HepG2 (cell line): ENCODE data around the gene IQSEC1. TPM values are rescaled to one million over a fixed set of nuclear protein-coding genes. Genes with fewer than 3 reads are reported as not detected.

ENCODE experiments used
- ATAC-seq: fragments of 200-7000 bp; cut with Tn5 transposase; 3 replicates; pipeline ENCODE4 v1.9.1; 2020; ENCODE audit warnings: mild to moderate bottlenecking, moderate library complexity
- BruUV-seq: library from RNA; stranded (reverse); fragments of 400-500 nt; replicated peaks from 2 replicates; lab custom pipeline; 2021; lab: Mats Ljungman, UMichigan
- CTCF ChIA-PET: fragments of 300-600 bp; formaldehyde crosslinking; extraction: SDS; loops from one replicate; lab custom pipeline; 2021; ENCODE audit warnings: low total read pairs, inconsistent platforms, low intra/inter-chr PET ratio; lab: Yijun Ruan, JAX
- POLR2A ChIA-PET: fragments of 350-600 bp; sonication (Branson Sonifier 250); formaldehyde crosslinking; loops from one replicate; lab custom pipeline; 2020; ENCODE audit warnings: antibody characterized with exemption, inconsistent platforms; lab: Yijun Ruan, JAX
- DNase-seq: peaks from one replicate; pipeline ENCODE4 v3.0.0-alpha.2; 2015; ENCODE audit warnings: low spot score
- FAIRE-seq: peaks from 3 replicates; lab custom pipeline; 2011; peaks lifted over from hg19 to GRCh38; lab: Jason Lieb, UNC
- H2AFZ ChIP-seq: one replicate; pipeline ENCODE4 v1.6.1; 2011; ENCODE audit warnings: low read length, inconsistent platforms
- H3K27ac ChIP-seq: fragments of 300-600 bp; 3 replicates; pipeline ENCODE4 v1.8.0; 2011; ENCODE audit warnings: mixed run types, mild to moderate bottlenecking, mixed read lengths, low read length, inconsistent platforms; ENCODE audit not compliant: insufficient read depth; ENCODE audit errors: extremely low read length
- H3K27me3 ChIP-seq, 2 experiments: fragments of 200-600 bp in 1 of 2; 2 replicates in 1 of 2; 3 replicates in 1 of 2; pipeline versions ENCODE4 v1.6.0 to v1.8.0; 2011; ENCODE audit warnings: low read length in 2 of 2, mild to moderate bottlenecking in 2 of 2, moderate library complexity in 2 of 2, inconsistent platforms in 1 of 2; ENCODE audit not compliant: insufficient read depth in 2 of 2, control insufficient read depth in 1 of 2
- H3K36me3 ChIP-seq, 2 experiments: fragments of 200-600 bp in 1 of 2; replicated peaks in 1 of 2; 2 replicates in 1 of 2; 3 replicates in 1 of 2; pipeline versions ENCODE4 v1.5.1 to v1.8.0; 2011; ENCODE audit warnings: low read length in 2 of 2, inconsistent platforms in 1 of 2; ENCODE audit not compliant: insufficient read depth in 2 of 2, control insufficient read depth in 1 of 2
- H3K4me1 ChIP-seq: 2 replicates; pipeline ENCODE4 v1.5.1; 2012; ENCODE audit warnings: low read length, inconsistent platforms; ENCODE audit not compliant: insufficient read depth
- H3K4me2 ChIP-seq: 2 replicates; pipeline ENCODE4 v1.6.0; 2011; ENCODE audit warnings: low read depth, low read length, inconsistent platforms
- H3K4me3 ChIP-seq, 3 experiments: fragments of 200-600 bp in 1 of 3; sonication (generic), shearing (Covaris generic) in 1 of 3; replicated peaks in 1 of 3; 2 replicates each; pipeline ENCODE4 v1.5.1; 2011 to 2016; ENCODE audit warnings: low read length in 3 of 3, inconsistent platforms in 2 of 3, low read depth in 2 of 3, mild to moderate bottlenecking in 2 of 3, control low read depth in 1 of 3, mixed read lengths in 1 of 3; ENCODE audit not compliant: insufficient read depth in 1 of 3
- H3K79me2 ChIP-seq: one replicate; pipeline ENCODE4 v1.6.1; 2011; ENCODE audit warnings: low read length, inconsistent platforms; ENCODE audit not compliant: insufficient read depth
- H3K9ac ChIP-seq: 2 replicates; pipeline ENCODE4 v1.6.0; 2011; ENCODE audit warnings: mild to moderate bottlenecking, low read depth, low read length, inconsistent platforms; ENCODE audit not compliant: insufficient read depth
- H3K9me3 ChIP-seq: 2 replicates; pipeline ENCODE4 v1.5.1; 2012; ENCODE audit warnings: mild to moderate bottlenecking, low read length
- H4K20me1 ChIP-seq: 2 replicates; pipeline ENCODE4 v1.6.0; 2011; ENCODE audit warnings: inconsistent platforms, mild to moderate bottlenecking, low read length, moderate library complexity; ENCODE audit not compliant: insufficient read depth
- FOSL2 ChIP-seq: sonication (generic); formaldehyde crosslinking; IDR thresholded peaks from 2 replicates; pipeline ENCODE4 v1.4.0; 2020; ENCODE audit warnings: missing genetic modification reagents
- GLMP ChIP-seq: sonication (generic); formaldehyde crosslinking; IDR thresholded peaks from 2 replicates; pipeline ENCODE4 v1.9.0; 2021; ENCODE audit warnings: missing genetic modification reagents, mild to moderate bottlenecking, borderline replicate concordance
- HDAC1 ChIP-seq: sonication (generic); formaldehyde crosslinking; IDR thresholded peaks from 2 replicates; pipeline ENCODE4 v1.5.1; 2020; ENCODE audit warnings: mild to moderate bottlenecking, missing genetic modification reagents
- PAX8 ChIP-seq: sonication (generic); formaldehyde crosslinking; IDR thresholded peaks from 2 replicates; pipeline ENCODE4 v1.8.0; 2022; ENCODE audit warnings: mild to moderate bottlenecking, missing genetic modification reagents, borderline replicate concordance
- PHF20 ChIP-seq: sonication (generic); formaldehyde crosslinking; IDR thresholded peaks from 2 replicates; pipeline ENCODE4 v1.5.0; 2020; ENCODE audit warnings: mild to moderate bottlenecking, missing genetic modification reagents
- TCF12 ChIP-seq, 2 experiments: fragments of 450-650 bp in 1 of 2; sonication (generic) in 1 of 2; formaldehyde crosslinking in 1 of 2; IDR thresholded peaks; 2 replicates each; pipeline versions ENCODE4 v1.6.1 to v1.8.0; 2017 to 2022; ENCODE audit warnings: antibody characterized with exemption in 1 of 2, mild to moderate bottlenecking in 1 of 2, missing genetic modification reagents in 1 of 2, moderate library complexity in 1 of 2
- ZFP41 ChIP-seq: sonication (generic); formaldehyde crosslinking; IDR thresholded peaks from 2 replicates; pipeline ENCODE4 v1.4.0; 2020; ENCODE audit warnings: mild to moderate bottlenecking, missing genetic modification reagents, borderline replicate concordance
- ZMYM3 ChIP-seq: sonication (generic); formaldehyde crosslinking; IDR thresholded peaks from 2 replicates; pipeline ENCODE4 v1.5.1; 2020; ENCODE audit warnings: mild to moderate bottlenecking, missing genetic modification reagents
- ZNF7 ChIP-seq: IDR thresholded peaks from 2 replicates; pipeline ENCODE4 v1.6.1; 2016; ENCODE audit warnings: missing biosample characterization, missing genetic modification reagents
- WGBS: methylation state at CpG from one replicate; pipeline ENCODE4 v1.1.6; 2017; ENCODE audit warnings: low lambda C conversion rate; 5-methylcytosine and 5-hydroxymethylcytosine counted together
- in situ Hi-C: cut with HindIII; loops from 2 replicates; pipeline ENCODE4 v1.10.0; 2017; ENCODE audit warnings: low pct_unique_long_range_greater_than_20kb; ENCODE audit not compliant: extremely low pct_ligation_motif_present
- intact Hi-C: fragments of 100-400 bp; cut with micrococcal nuclease; formaldehyde crosslinking; loops from one replicate; pipeline ENCODE4 v1.10.0; 2022; ENCODE audit not compliant: unreplicated experiment
- polyA plus RNA-seq, 8 experiments: library from polyadenylated mRNA; depleted of rRNA in 3 of 8; stranded (reverse) in 7 of 8; unstranded in 1 of 8; fragments of >200 nt; fragmentation: Illumina TruSeq in 4 of 8; extraction: Trizol in 4 of 8; gene quantifications; 2 replicates each; pipeline versions ENCODE4 v1.2.1 to v1.2.3, GENCODE V29; 2011 to 2016; ENCODE audit warnings: low read depth in 4 of 8, missing spikeins in 1 of 8, mixed read lengths in 1 of 8; ENCODE audit not compliant: insufficient read depth in 1 of 8
- total RNA-seq, 5 experiments: library from RNA; depleted of rRNA; stranded (reverse); fragments of >200 nt; fragmentation: Illumina TruSeq; extraction: Trizol; gene quantifications; 2 replicates each; pipeline ENCODE4 v1.2.3, GENCODE V29; 2016; ENCODE audit warnings: low read depth in 1 of 5

Gene IQSEC1
- total and polyA plus RNA-seq, 2 of the 13 experiments (the other 11 are each of a cell fraction or from before 2014, with no cell fraction given), result 17.4 to 20.2 TPM

- ATAC-seq (no peak), FAIRE-seq (no peak), DNase-seq (no peak)
- Histone ChIP-seq H3K4me1 (no peaks in the 10 kb centered on the region), H3K36me3 (peaks cover 0 to 6% of the 10 kb centered on the region in 2 experiments; a peak in 2 of 5 replicates), H3K9me3 (no peaks in the 10 kb centered on the region), H3K27me3 (no peaks in the 10 kb centered on the region), H3K79me2 (no peaks in the 10 kb centered on the region), H3K4me2 (no peak overlapping the region), H3K9ac (no peak overlapping the region), H2AFZ (no peak overlapping the region), H4K20me1 (no peaks in the 10 kb centered on the region), H3K27ac (no peak overlapping the region), H3K4me3 (no peak overlapping the region)
- BruUV-seq, result no TSS peak
- ChIA-PET POLR2A (no interaction called here), CTCF (no interaction called here)
- in situ Hi-C loops, result no loop called here
- TF ChIP-seq HDAC1 (CRISPR knock-in tag) (no peak), ZMYM3 (CRISPR knock-in tag) (no peak), GLMP (CRISPR knock-in tag) (no peak), PHF20 (CRISPR knock-in tag) (no peak), FOSL2 (no peak), TCF12 (IDR thresholded peaks at IDR 0.05) (no peak), TCF12 (CRISPR knock-in tag; IDR thresholded peaks at IDR 0.05) (no peak), PAX8 (CRISPR knock-in tag) (no peak), ZNF7 (CRISPR knock-in tag) (no peak), ZFP41 (no peak)
- 88% methylated on average over 16 of the region's 21 CpGs for WGBS
- intact Hi-C loops, result no loop called here
These were observed 4.4 kb upstream of the IQSEC1 start for GRCh38 chr3:13077431-13078162.
